GM19438 (cell line): ENCODE results near the gene COPE.

Experiments used
- ATAC-seq: cut with Tn5 transposase; IDR thresholded peaks from one replicate; pipeline ENCODE4 v1.9.1; 2021; ENCODE audit warnings: low read depth; ENCODE audit not compliant: unreplicated experiment

COPE gene

GRCh38 chr19:18856385-18857126 is 62.6 kb downstream of the COPE start:
- no peak for ATAC-seq

- no peak for ATAC-seq
Observed at GRCh38 chr19:18855647-18856384, 63.4 kb downstream of the COPE start.

- ATAC-seq, result no peak
Observed at GRCh38 chr19:18854982-18855381, 64.2 kb downstream of the COPE start.

GRCh38 chr19:18853755-18854427 is 65.3 kb downstream of the COPE start:
- no peak for ATAC-seq

GRCh38 chr19:18852648-18853047 is 66.5 kb downstream of the COPE start:
- no peak for ATAC-seq

GRCh38 chr19:18851673-18852325 is 67.4 kb downstream of the COPE start:
- no peak for ATAC-seq

- no peak for ATAC-seq
Observed at GRCh38 chr19:18850471-18851375, 68.5 kb downstream of the COPE start.

GRCh38 chr19:18849838-18850400 is 69.3 kb downstream of the COPE start:
- no peak for ATAC-seq
